Left ventricle myocardium superior (tissue), 1 donor: Measurements from ENCODE around the gene SYNJ1. TPM values are rescaled to one million over a fixed set of nuclear protein-coding genes. Genes with fewer than 3 reads are reported as not detected.

ENCODE experiments used
- ATAC-seq: fragments of 200-7000 bp; cut with Tn5 transposase; one replicate; pipeline ENCODE4 v1.9.1; 2020; ENCODE audit warnings: mild to moderate bottlenecking, moderate library complexity
- DNase-seq: peaks from one replicate; pipeline ENCODE4 v3.0.0-alpha.2; 2020
- intact Hi-C: fragments of 100-400 bp; cut with micrococcal nuclease; formaldehyde crosslinking; loops from one replicate; pipeline ENCODE4 v1.11.0; 2022
- total RNA-seq: library from RNA; stranded (reverse); fragmentation: NEBNext Ultra II Directional; extraction: Animal tissue kit (Norgen Biotek cat#: 25700); gene quantifications from one replicate; pipeline ENCODE4 v1.2.1, GENCODE V29; 2021
- donor health status: DM: no; HTN: yes; CAD: no; lungs with severe emphysema.

SYNJ1 gene
- total RNA-seq, 1 donor from 2014 or later: 11.4 TPM

DNA sequence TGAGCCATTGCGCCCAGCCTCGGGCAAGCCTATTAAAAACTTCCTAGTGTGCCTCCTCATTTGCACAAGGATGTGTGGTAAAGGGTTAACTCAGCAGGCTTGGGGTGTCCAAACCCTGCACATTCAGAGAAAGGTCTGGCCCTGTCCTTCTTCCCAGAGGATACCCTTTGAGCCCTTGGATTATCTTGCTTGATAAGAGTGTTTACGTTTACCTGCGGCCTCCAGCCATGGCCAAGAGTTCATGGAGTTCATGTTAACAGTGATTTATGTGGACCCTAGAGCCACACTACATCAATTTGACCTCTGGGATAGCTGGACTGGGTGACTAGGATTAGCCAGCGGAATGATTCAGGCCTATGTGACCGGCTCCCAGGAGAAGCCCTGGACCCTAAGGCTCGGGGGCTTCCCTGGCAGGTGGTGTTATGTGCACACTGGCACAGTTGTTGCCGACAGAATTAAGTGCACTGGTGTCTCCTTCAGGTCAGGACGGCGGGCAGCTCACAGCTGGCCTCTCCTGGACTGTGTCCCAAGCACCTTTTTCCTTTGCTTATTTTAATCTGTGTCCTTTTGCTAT is 134.8 kb downstream of the SYNJ1 start:
- ATAC-seq (no peak), DNase-seq (no peak)
- intact Hi-C loops: no loop called here

GRCh38 chr21:32590130-32590529 is 137.7 kb downstream of the SYNJ1 start:
- ATAC-seq (no peak), DNase-seq (no peak)
- intact Hi-C loops: no loop called here

DNA sequence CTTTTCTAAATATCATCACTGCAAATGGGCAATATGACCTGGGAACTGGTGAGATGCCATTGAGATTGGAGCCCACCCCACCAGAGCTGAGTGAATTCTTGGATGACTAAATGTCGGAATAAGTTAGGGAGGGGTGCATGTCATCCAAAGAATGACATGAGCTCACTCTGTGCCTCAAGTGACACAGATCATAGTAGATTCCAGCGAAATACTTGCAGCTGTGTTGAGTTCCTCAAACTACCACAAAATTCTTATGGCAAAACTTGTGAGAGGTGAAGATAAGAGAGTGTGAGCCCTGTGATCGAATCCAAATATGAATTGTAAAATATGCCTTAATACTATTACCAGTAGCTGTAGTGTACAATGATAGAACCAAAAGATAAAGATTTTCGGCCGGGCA is 140.2 kb downstream of the SYNJ1 start:
- intact Hi-C loops: no loop called here
- no peak for DNase-seq
- ATAC-seq: no peak

DNA sequence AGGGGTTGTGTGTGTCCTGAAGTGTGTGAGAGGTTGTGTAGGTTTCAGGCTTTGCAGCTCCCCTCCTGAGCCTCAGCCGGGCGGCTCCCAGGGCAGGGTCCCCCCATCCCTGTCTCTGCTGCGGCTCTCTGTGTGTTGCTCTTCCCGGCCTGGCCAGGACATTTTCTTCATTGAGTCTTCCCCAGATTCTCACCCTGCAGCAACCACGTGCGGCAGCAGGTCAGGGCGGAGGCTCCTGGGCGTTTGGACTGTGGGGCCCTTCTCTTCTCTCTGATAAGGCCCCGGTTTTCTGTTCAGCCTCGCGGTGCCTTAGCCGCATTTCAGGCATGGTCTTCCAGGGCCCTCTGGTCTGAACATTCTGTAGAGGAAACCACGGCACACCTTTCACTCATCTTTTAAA is 140.7 kb downstream of the SYNJ1 start:
- intact Hi-C loops: no loop called here
- DNase-seq: no peak
- no peak for ATAC-seq

- DNase-seq (no peak), ATAC-seq (no peak)
- intact Hi-C loops: no loop called here
Measured at GRCh38 chr21:32585970-32586369, 141.8 kb downstream of the SYNJ1 start.

DNA sequence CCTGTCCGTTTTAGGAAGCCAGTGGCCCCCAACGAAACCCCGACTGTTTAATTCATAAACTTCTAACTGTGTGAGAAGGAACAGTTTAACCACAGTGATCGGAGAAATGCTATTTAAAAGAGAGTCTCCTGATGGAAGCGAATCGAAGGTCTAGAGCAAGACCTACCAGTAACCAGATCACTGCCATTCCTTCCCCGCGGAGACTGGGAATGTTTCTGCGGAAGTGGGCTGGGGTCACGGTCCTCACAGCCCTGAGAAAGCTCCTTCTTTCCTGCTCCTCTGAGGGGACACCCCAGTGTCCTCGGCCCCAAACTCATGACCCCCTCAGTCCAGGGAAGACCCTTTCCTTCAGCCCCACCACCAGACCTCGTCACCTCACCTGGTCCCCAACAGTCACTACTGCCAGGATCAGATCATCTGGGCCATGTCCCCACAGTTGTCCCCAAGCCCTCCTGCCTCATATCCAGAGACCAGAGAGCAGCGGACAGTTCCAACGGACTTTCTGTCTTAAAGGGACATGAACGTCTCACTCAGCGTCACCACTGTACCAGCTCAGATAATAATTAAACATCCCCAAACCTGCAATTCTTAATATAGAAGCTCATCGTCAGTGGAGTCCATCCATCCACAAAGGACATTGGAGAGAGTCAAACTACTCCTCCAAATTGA is 142.6 kb downstream of the SYNJ1 start, which contains the start of gene TCP10L:
Gene TCP10L (minus strand): TSS at position 482 of the 669 bp plus-strand sequence. CDS start 1,219 bp downstream, outside the sequence.
- intact Hi-C loops: no loop called here
- no peak for DNase-seq

DNA sequence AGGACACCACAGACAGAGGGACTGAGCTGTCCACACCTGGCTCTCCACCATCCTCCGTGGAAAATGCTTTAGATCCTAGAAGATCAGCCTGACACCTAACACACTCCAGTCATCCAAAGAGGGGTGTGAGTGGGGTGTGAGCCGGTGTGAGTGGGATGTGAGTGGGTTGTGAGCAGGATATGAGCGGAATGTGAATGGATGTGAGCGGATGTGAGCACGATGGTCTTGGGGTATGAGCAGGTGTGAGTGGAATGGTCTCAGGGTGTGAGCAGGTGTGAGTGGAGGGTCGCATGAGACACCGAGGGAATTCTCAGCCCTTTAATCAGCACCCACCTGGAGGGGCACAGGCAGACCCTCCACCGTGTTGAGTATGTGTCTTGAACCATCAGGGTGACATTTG is 143.3 kb downstream of the SYNJ1 start:
- ATAC-seq: no peak
- intact Hi-C loops: no loop called here
- no peak for DNase-seq

More for the DNA sequence above, 142.6 kb downstream of the SYNJ1 start, which contains the start of gene TCP10L:
- ATAC-seq: no peak

GRCh38 chr21:32581732-32582131 is 146.1 kb downstream of the SYNJ1 start:
- ATAC-seq (no peak), DNase-seq (no peak)
- intact Hi-C loops: no loop called here

DNA sequence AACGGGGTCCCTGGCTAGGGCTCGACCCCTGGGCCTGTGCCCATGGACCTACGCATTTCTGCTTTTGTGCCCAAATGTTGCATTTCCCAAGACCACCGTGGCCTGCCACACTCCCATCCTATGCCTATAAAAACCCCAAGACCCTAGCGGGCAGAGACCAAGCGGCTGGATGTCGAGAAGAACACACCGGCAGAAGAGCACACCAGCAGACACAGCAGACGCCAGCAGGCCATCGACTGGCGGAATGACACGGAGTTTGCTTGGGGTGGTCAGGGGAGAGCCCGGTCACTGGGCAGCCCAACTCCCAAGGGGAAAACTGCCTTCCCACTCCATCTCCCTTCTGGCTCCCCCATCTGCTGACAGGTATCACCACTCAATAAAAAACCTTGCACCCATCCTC is 146.9 kb downstream of the SYNJ1 start:
- ATAC-seq (no peak), DNase-seq (no peak)
- intact Hi-C loops: no loop called here

Other genes with a start within 250 kb of the SYNJ1 start
- 2.9 TPM for gene TCP10L, start 142.5 kb downstream of the SYNJ1 start, total RNA-seq
- 22.6 TPM for gene CFAP298, start 115.6 kb downstream of the SYNJ1 start, total RNA-seq
- 16.1 TPM for gene PAXBP1, start 43.7 kb upstream of the SYNJ1 start, total RNA-seq